DND-41 (cell line): ENCODE measurements around the gene SPDEF.

ENCODE experiments used
- ATAC-seq: fragments of 200-7000 bp; cut with Tn5 transposase; 3 replicates; pipeline ENCODE4 v1.9.1; 2021; ENCODE audit warnings: low read depth; ENCODE audit not compliant: insufficient read depth
- DNase-seq: peaks from one replicate; pipeline ENCODE4 v3.0.0-alpha.2; 2020
- H2AFZ ChIP-seq: 2 replicates; pipeline ENCODE4 v1.6.0; 2012; ENCODE audit warnings: low read depth, low read length
- H3K27ac ChIP-seq: 2 replicates; pipeline ENCODE4 v1.5.1; 2012; ENCODE audit warnings: low read length, inconsistent platforms
- H3K27me3 ChIP-seq: fragments of 200-600 bp; sonication (generic); 2 replicates; pipeline ENCODE4 v1.6.0; 2012; ENCODE audit warnings: low read length, mild to moderate bottlenecking, inconsistent platforms; ENCODE audit not compliant: insufficient read depth, poor library complexity
- H3K36me3 ChIP-seq: 2 replicates; pipeline ENCODE4 v1.5.1; 2012; ENCODE audit warnings: low read length, inconsistent platforms; ENCODE audit not compliant: insufficient read depth
- H3K4me1 ChIP-seq: 2 replicates; pipeline ENCODE4 v1.5.1; 2012; ENCODE audit warnings: mild to moderate bottlenecking, low read length; ENCODE audit not compliant: insufficient read depth
- H3K4me2 ChIP-seq: 2 replicates; pipeline ENCODE4 v1.6.0; 2012; ENCODE audit warnings: mild to moderate bottlenecking, moderate library complexity, low read length, inconsistent platforms; ENCODE audit not compliant: insufficient read depth
- H3K4me3 ChIP-seq, 2 experiments: fragments of 200-600 bp in 1 of 2; shearing (Covaris generic) in 1 of 2; 2 replicates each; pipeline ENCODE4 v1.5.1; 2012 to 2016; ENCODE audit warnings: inconsistent platforms in 2 of 2, low read length in 2 of 2, mild to moderate bottlenecking in 2 of 2, low read depth in 1 of 2, moderate library complexity in 1 of 2
- H3K79me2 ChIP-seq: 2 replicates; pipeline ENCODE4 v1.6.0; 2012; ENCODE audit warnings: low read length, inconsistent platforms; ENCODE audit not compliant: insufficient read depth
- H3K9ac ChIP-seq: 2 replicates; pipeline ENCODE4 v1.6.0; 2012; ENCODE audit warnings: low read depth, mild to moderate bottlenecking, inconsistent platforms, low read length, moderate library complexity
- H3K9me3 ChIP-seq: 2 replicates; pipeline ENCODE4 v1.5.1; 2012; ENCODE audit warnings: low read length, moderate library complexity, mild to moderate bottlenecking, inconsistent platforms; ENCODE audit not compliant: insufficient read depth, severe bottlenecking
- H4K20me1 ChIP-seq: 2 replicates; pipeline ENCODE4 v1.6.0; 2012; ENCODE audit warnings: low read length; ENCODE audit not compliant: insufficient read depth
- CTCF ChIP-seq: IDR thresholded peaks from 2 replicates; pipeline ENCODE4 v1.5.1; 2012; ENCODE audit warnings: borderline replicate concordance, low read length, moderate library complexity, mild to moderate bottlenecking; ENCODE audit not compliant: poor library complexity, severe bottlenecking; ENCODE audit errors: extremely low read depth
- EZH2 ChIP-seq: IDR thresholded peaks from 3 replicates; pipeline ENCODE4 v1.6.1; 2012; ENCODE audit warnings: borderline replicate concordance, low read depth, mild to moderate bottlenecking, moderate library complexity, low read length, inconsistent platforms; ENCODE audit not compliant: severe bottlenecking

The SPDEF gene

GRCh38 chr6:34524499-34524898 lies 31.6 kb downstream of the SPDEF start:
- Histone ChIP-seq H3K36me3 (no peaks in the 10 kb centered on the region), H3K27ac (no peak overlapping the region), H3K79me2 (no peaks in the 10 kb centered on the region), H3K9me3 (no peaks in the 10 kb centered on the region), H3K4me1 (peaks cover 14% of the 10 kb centered on the region), H3K9ac (no peak overlapping the region), H4K20me1 (no peaks in the 10 kb centered on the region), H3K27me3 (no peaks in the 10 kb centered on the region), H3K4me2 (no peak overlapping the region), H2AFZ (no peak overlapping the region), H3K4me3 (no peak overlapping the region)
- no peak for ATAC-seq
- no peak for DNase-seq
- TF ChIP-seq EZH2 (no peak), CTCF (no peak)

- no peak for DNase-seq
- ATAC-seq = no peak
- no peak overlapping the region for H2AFZ ChIP-seq
These were observed 32.5 kb downstream of the SPDEF start for GRCh38 chr6:34523441-34524206.

GRCh38 chr6:34522761-34523160 lies 33.4 kb downstream of the SPDEF start:
- DNase-seq (no peak), ATAC-seq (no peak)
- no peaks in the 10 kb centered on the region for H3K79me2 ChIP-seq
- no peak overlapping the region for H3K27ac ChIP-seq
- peaks cover 14% of the 10 kb centered on the region for H3K4me1 ChIP-seq
- H4K20me1 ChIP-seq = no peaks in the 10 kb centered on the region
- H2AFZ ChIP-seq = no peak overlapping the region
- H3K9ac ChIP-seq = no peak overlapping the region
- H3K27me3 ChIP-seq = no peaks in the 10 kb centered on the region
- H3K36me3 ChIP-seq = no peaks in the 10 kb centered on the region
- no peaks in the 10 kb centered on the region for H3K9me3 ChIP-seq
- H3K4me2 ChIP-seq = no peak overlapping the region
- H3K4me3 ChIP-seq = no peak overlapping the region
- no peak for TF ChIP-seq CTCF
- TF ChIP-seq EZH2 = no peak

More at GRCh38 chr6:34523441-34524206, 32.5 kb downstream of the SPDEF start:
- H3K9ac ChIP-seq = no peak overlapping the region
- no peak overlapping the region for H3K4me3 ChIP-seq
- no peaks in the 10 kb centered on the region for H3K27me3 ChIP-seq
- TF ChIP-seq EZH2 (no peak), CTCF (no peak)
- H3K4me2 ChIP-seq = no peak overlapping the region
- H3K27ac ChIP-seq = no peak overlapping the region
- H3K79me2 ChIP-seq = no peaks in the 10 kb centered on the region
- H3K4me1 ChIP-seq = peaks cover 14% of the 10 kb centered on the region
- H3K9me3 ChIP-seq = no peaks in the 10 kb centered on the region
- no peaks in the 10 kb centered on the region for H4K20me1 ChIP-seq
- no peaks in the 10 kb centered on the region for H3K36me3 ChIP-seq
